AG04450 (cell line): ENCODE measurements around the gene UBXN2A. TPM values are rescaled to one million over a fixed set of nuclear protein-coding genes. Genes with fewer than 3 reads are reported as not detected.

Source experiments
- CTCF ChIA-PET: fragments of 300-600, 350-600 bp; formaldehyde crosslinking; extraction: SDS; loops from one replicate; lab custom pipeline; 2022; ENCODE audit warnings: antibody characterized with exemption, inconsistent platforms; lab: Charles Lee
- POLR2A ChIA-PET: fragments of 350-600 bp; formaldehyde crosslinking; extraction: SDS; loops from one replicate; lab custom pipeline; 2021; ENCODE audit warnings: antibody characterized with exemption, inconsistent platforms; lab: Yijun Ruan, JAX
- DNase-seq: peaks from one replicate; pipeline ENCODE4 v3.0.0-alpha.2; 2011; ENCODE audit warnings: low read depth, low spot score
- H3K27ac ChIP-seq: one replicate; pipeline ENCODE4 v1.5.1; 2012; ENCODE audit warnings: low read depth, low read length, control low read depth
- H3K27me3 ChIP-seq: one replicate; pipeline ENCODE4 v1.6.0; 2012; ENCODE audit warnings: low read length; ENCODE audit not compliant: control insufficient read depth, insufficient read depth
- H3K4me3 ChIP-seq: 2 replicates; pipeline ENCODE4 v1.5.1; 2011; ENCODE audit warnings: mild to moderate bottlenecking, low read depth, low read length, control low read depth
- H3K9me3 ChIP-seq: 2 replicates; pipeline ENCODE4 v1.5.1; 2012; ENCODE audit warnings: low read length; ENCODE audit not compliant: control insufficient read depth, insufficient read depth
- CTCF ChIP-seq: IDR thresholded peaks from 2 replicates; pipeline ENCODE4 v1.5.1; 2011; ENCODE audit warnings: low read depth, low read length, control low read depth, inconsistent platforms
- polyA plus RNA-seq: library from polyadenylated mRNA; depleted of rRNA; stranded (reverse); fragments of >200 nt; gene quantifications from 2 replicates; pipeline ENCODE4 v1.2.3, GENCODE V29; 2011

Gene UBXN2A
- polyA plus RNA-seq, 1 experiment: 13.1 TPM

GRCh38 chr2:24046599-24046929 lies 106.3 kb downstream of the UBXN2A start:
- ChIA-PET POLR2A (interaction anchor here (0.6 to 1.5 kb wide), 4 partner anchors 38 to 338 kb away, joined by 5 to 9 read pairs (median 7); partner anchors contain the start of genes ATAD2B and TP53I3), CTCF (interaction anchor here (0.6 to 2.1 kb wide), 4 partner anchors 37 to 222 kb away, joined by 3 to 8 read pairs (median 6); partner anchors contain the start of genes ATAD2B and TP53I3)
- no peak for TF ChIP-seq CTCF
- no peaks in the 10 kb centered on the region for H3K27me3 ChIP-seq
- peak overlapping the region; percentile 91 for H3K4me3 ChIP-seq
- no peak overlapping the region for H3K27ac ChIP-seq
- H3K9me3 ChIP-seq: no peaks in the 10 kb centered on the region; the same call in 1 of the 2 replicates
- DNase-seq: no peak

- ChIA-PET POLR2A (interaction anchor here (0.6 to 1.5 kb wide), 12 partner anchors 9 to 338 kb away, joined by 3 to 18 read pairs (median 4); partner anchors contain the start of genes ATAD2B, SF3B6 and TP53I3), CTCF (interaction anchor here (0.6 to 2.1 kb wide), 5 partner anchors 23 to 222 kb away, joined by 3 to 8 read pairs (median 6); partner anchors contain the start of genes ATAD2B and TP53I3)
- TF ChIP-seq CTCF: no peak
- H3K27ac ChIP-seq: peak within 1 kb of the TSS; percentile 31
- no peaks in the 10 kb centered on the region; the same call in 1 of the 2 replicates for H3K9me3 ChIP-seq
- H3K4me3 ChIP-seq: peak within 1 kb of the TSS; percentile 91
- peak; percentile 97 for DNase-seq
- H3K27me3 ChIP-seq: no peaks in the 10 kb centered on the region
Observed at GRCh38 chr2:24046930-24047702, 106.9 kb downstream of the UBXN2A start, which contains the start of gene WDCP. TSS of gene WDCP (minus strand) at chr2:24047391. CDS start at chr2:24039494, 7,897 bp downstream.

GRCh38 chr2:24047703-24048033 lies 107.4 kb downstream of the UBXN2A start:
- no peak overlapping the region for H3K27ac ChIP-seq
- DNase-seq: no peak
- no peaks in the 10 kb centered on the region for H3K27me3 ChIP-seq
- ChIA-PET CTCF (interaction anchor here (1.1 to 2.1 kb wide), 4 partner anchors 23 to 223 kb away, joined by 3 to 8 read pairs (median 6); partner anchors contain the start of genes ATAD2B and TP53I3), POLR2A (interaction anchor here (0.6 to 1.5 kb wide), 11 partner anchors 8 to 223 kb away, joined by 3 to 18 read pairs (median 4); partner anchors contain the start of genes ATAD2B, SF3B6 and TP53I3)
- H3K4me3 ChIP-seq: no peak overlapping the region; the same call in 1 of the 2 replicates
- no peak for TF ChIP-seq CTCF
- no peaks in the 10 kb centered on the region; the same call in 1 of the 2 replicates for H3K9me3 ChIP-seq

GRCh38 chr2:24048769-24049484 lies 108.7 kb downstream of the UBXN2A start:
- no peak for TF ChIP-seq CTCF
- no peak for DNase-seq
- ChIA-PET POLR2A (interaction anchor here (0.6 to 2.2 kb wide), 4 partner anchors 27 to 122 kb away, joined by 3 to 9 read pairs (median 6); partner anchors contain the start of genes ATAD2B and SF3B6), CTCF (no interaction called here)
- H3K4me3 ChIP-seq: peak overlapping the region; percentile 68
- H3K9me3 ChIP-seq: no peaks in the 10 kb centered on the region; the same call in 1 of the 2 replicates
- H3K27me3 ChIP-seq: no peaks in the 10 kb centered on the region
- no peak overlapping the region for H3K27ac ChIP-seq
